Stimulated activated CD8-positive, alpha-beta memory T cell treated with anti-CD3 and anti-CD28 coated beads, Interleukin-7, amount 100 ng/mL, for 24 hours (primary cell): Measurements from ENCODE around the gene MCF2L.

Experiments used
- DNase-seq: peaks from one replicate; pipeline ENCODE4 v3.0.0-alpha.2; 2020; ENCODE audit warnings: low read depth

Gene MCF2L

GRCh38 chr13:113031465-113031864 lies 62.5 kb downstream of the MCF2L start:
- DNase-seq: no peak

GRCh38 chr13:113032291-113032690 lies 63.3 kb downstream of the MCF2L start:
- no peak for DNase-seq

GRCh38 chr13:113033054-113033850 lies 64.2 kb downstream of the MCF2L start:
- no peak for DNase-seq

DNA sequence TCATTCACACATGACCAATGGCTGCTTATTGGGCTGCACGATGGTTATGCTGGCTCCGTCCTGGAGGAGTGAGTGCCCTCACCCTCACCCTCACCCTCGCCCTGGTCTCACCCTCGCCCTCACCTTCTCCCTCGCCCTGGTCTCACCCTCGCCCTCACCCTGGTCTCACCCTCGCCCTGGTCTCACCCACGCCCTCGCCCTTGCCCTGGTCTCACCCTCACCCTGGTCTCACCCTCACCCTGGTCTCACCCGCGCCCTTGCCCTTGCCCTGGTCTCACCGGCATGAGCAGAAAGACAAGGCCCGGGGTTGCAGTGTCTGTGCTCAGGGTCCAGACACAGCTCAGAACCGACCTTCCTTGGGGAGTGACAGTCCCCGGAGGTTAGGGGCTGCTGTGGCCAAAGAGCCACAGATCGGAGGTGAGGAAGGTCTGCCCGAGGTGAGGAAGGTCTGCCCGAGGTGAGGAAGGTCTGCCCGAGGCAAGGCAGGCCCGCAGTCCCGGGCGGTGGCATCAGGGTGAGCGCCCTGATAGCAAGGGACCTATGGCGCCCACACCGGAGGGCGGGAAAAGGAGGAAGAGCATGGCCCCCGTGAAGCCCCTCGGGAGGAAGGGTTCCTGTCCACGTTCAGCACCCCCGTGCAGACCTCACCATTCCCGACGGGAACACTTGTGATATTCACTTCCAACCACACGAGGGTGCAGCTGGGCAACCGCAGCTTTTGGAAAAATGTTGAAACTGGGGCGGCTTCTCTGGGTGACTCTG lies 65.6 kb downstream of the MCF2L start:
- DNase-seq: no peak

DNA sequence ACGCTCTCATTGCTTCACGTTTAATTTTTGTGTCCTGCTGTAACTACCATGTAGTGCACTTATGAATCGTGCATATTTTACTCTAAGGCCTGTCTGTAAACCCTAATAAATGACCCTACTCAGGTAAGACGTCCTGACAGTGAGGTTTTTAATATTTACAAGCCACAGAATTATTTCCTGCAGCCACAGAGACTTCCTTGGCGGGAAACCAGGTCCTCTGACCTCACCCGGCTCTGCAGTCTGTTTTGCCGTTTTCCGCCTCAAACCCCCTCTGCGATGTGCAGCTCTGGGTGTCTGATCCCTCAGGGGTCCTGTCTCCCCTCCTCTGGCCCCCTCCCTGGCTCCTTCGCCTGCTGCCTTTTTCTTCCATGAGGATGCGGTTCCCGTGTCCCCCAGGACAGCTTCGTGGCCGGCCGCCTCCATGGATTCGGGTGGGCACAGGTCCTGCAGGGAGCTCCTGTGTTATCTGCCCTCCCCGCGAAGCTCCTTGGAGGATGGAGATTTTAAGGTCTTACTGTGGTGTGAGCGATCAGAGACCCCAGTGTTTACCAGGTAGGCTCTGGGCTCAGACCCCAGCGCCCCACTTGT lies 66.3 kb downstream of the MCF2L start:
- no peak for DNase-seq

DNA sequence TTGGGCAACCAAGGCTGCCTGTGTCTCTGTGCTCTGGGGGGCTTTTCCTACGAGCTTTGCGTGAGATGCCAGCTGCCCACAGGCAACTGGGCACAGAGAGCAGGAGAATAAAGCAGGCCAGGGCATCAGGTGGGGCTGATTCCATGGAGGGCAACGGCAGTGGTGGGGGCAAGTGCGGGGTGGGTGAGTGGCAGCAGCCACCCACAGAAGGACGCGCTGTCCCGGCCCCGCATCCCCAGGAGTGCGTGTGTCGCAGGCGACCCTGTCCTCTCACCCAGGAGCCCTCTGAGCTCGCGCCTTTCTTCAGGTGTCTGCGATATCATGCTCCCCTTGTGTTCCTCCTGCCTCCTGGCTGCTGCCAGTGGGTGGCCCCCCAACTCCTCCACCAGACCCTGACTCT lies 67.4 kb downstream of the MCF2L start:
- no peak for DNase-seq

GRCh38 chr13:113040031-113040430 lies 71.0 kb downstream of the MCF2L start:
- no peak for DNase-seq

GRCh38 chr13:113040597-113041292 lies 71.7 kb downstream of the MCF2L start:
- no peak for DNase-seq

GRCh38 chr13:113041293-113041690 lies 72.3 kb downstream of the MCF2L start:
- no peak for DNase-seq

DNA sequence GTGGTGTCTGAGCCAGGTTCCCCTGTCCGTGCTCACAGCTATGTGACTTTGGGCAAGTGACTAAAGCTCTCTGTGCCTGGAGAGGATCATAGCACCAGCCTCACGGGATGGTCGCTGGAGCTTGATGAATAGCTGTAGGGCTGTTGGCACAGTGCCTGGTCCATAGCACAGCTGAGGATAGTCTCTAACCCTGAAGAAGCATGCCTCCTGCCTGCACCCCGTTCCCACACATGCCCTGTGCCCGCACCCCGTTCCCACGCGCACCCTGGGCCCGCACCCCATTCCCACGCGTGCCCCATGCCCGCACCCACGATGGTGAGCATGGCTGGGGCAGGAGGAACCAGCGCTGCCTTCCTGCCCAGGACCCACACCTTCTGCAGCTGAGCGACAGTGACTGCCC lies 72.9 kb downstream of the MCF2L start:
- no peak for DNase-seq

- DNase-seq: no peak
Measured at GRCh38 chr13:113042456-113042855, 73.4 kb downstream of the MCF2L start.

- DNase-seq: no peak
Measured at GRCh38 chr13:113043001-113043630, 74.1 kb downstream of the MCF2L start.

GRCh38 chr13:113043931-113044330 lies 74.9 kb downstream of the MCF2L start:
- no peak for DNase-seq

DNA sequence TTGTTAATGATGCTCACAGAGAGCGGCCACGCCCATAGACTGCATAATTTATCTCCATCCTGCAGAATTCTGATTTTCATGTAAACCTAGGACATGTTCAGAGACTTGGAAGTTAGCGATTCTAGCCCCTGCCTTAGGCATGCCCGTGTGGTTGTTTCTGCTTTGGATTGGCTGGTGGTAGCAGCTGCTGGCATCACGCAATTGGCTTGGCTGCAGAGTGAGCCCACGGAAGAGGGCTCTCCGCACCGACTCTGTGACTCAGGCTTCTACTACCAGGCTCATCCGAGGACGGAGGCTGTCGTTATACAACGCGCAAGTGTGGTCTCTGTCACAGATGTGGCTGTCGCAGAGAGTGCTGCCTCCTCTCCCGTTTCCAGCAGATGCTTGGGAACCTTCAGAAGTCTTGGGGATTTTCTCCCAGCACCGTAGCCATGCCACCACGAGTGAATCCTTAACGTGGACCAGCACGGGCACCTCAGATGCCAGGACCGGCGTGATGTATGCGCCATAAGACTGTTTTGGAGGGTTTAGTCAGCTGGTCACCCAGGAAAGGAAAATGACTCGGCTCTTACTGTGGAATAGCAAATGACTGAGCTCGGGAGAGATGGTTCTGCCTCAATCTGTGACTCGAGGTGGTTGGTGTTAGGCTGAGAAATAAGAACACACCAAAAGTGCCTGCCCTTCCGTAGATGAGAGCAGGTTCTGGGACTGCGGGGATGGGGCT lies 75.5 kb downstream of the MCF2L start:
- no peak for DNase-seq

GRCh38 chr13:113045251-113046127 lies 76.5 kb downstream of the MCF2L start:
- DNase-seq: no peak

- DNase-seq: no peak
Measured at GRCh38 chr13:113046128-113046882, 77.3 kb downstream of the MCF2L start.

- no peak for DNase-seq
Measured at GRCh38 chr13:113046883-113047244, 77.8 kb downstream of the MCF2L start.

GRCh38 chr13:113047587-113047986 lies 78.6 kb downstream of the MCF2L start:
- no peak for DNase-seq

- no peak for DNase-seq
Measured at GRCh38 chr13:113048766-113049165, 79.8 kb downstream of the MCF2L start.

GRCh38 chr13:113049521-113049941 lies 80.5 kb downstream of the MCF2L start:
- no peak for DNase-seq
